GM18505 (cell line): Measurements from ENCODE around the gene NDUFV2.
A peak's percentile ranks its signal among the peaks of the same experiment; 100 is the strongest.

Experiments used
- ATAC-seq: cut with Tn5 transposase; IDR thresholded peaks from one replicate; pipeline ENCODE4 v1.9.1; 2021; ENCODE audit not compliant: unreplicated experiment
- POLR2A ChIP-seq: IDR thresholded peaks from 4 replicates; pipeline ENCODE4 v1.6.1; 2011; ENCODE audit warnings: borderline replicate concordance; ENCODE audit not compliant: insufficient read depth, insufficient read length; ENCODE audit errors: extremely low read depth

NDUFV2 gene

DNA sequence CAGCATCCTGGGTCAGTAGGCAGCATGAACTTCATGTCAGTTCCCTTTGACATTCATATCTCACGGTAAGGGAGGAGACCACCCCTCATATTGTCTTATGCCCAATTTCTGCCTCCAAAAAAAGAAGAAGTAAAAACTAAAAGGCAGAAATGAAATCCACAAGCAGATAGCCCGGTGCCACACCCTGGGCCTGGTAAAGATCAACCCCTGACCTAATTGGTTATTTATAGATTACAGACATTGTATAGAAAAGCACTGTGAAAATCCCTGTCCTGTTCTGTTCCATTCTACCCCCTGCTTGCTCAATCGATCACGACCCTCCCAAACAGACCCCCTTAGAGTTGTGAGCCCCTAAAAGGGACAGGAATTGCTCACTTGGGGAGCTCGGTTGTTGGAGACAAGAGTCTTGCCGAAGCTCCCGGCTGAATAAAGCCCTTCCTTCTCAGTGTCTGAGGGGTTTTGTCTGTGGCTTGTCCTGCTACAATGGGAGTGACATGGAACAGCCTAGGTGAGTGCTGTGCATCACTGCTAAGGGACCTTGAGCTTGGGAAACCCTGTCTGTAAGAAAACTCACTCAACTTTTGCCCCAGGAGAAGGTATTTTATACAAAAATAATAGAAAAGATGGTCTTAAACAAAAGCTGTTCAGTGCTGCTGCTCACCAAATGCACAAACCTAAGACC, 11.1 kb downstream of the NDUFV2 start:
- peak; percentile 23 for TF ChIP-seq POLR2A
- no peak for ATAC-seq

DNA sequence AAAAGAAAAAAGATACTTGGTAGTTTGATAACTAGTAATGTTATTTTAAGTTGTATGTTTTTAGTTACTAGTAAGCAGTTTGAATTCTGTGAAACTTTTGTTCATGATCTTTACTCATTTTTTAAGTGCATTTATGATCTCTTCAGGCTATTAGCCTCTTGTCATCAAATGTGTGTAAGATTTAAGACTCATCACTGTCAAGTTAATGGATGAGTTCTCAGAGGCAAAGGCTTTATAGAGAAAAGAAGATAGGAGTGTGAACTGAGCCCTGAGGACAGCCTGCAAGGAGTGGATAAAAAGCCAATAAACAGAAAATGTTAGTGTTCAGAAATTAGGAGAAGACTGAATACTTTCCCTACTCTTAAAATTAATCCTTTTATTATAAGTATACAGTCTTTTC, 13.5 kb downstream of the NDUFV2 start:
- no peak for TF ChIP-seq POLR2A
- no peak for ATAC-seq

DNA sequence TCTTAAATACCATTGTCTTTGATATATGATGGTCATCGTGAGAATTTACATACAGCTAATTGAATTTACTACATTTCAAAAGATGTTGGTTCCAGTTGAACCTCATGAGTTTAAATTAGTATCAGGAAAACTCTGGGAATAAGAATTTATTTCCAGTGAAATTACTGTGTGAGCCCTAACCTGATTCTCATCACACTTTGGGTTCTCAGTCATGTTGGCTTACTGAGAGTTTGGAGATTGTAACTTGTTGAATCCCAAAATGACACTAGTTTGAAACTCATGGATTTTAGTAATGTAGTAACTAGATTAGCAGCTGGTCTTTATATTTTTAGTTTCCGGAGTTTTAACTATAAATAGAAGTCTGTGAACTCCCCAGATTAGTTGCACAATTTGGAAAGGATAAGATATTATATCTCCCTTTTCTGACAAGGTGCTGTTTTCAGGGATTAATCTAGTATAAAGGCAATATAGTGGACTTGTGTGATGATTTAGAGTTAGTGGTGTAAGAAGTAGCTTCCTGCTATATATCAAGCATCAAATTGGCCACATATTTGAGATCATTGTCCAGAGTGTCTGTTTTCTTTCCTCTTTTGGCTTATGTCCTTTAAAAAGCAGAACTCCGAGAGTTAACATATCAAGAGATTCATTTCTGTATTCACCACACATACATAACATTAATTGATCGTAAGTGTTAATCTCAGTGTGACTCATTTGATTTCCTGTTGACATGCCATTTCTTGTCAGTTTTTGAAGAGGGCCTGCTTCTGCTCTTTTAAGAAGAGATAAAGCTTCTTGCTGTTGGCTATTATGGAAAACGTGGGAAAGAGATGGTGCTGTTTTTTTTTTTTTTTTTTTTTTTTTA, 15.7 kb downstream of the NDUFV2 start:
- ATAC-seq, result no peak
- no peak for TF ChIP-seq POLR2A

DNA sequence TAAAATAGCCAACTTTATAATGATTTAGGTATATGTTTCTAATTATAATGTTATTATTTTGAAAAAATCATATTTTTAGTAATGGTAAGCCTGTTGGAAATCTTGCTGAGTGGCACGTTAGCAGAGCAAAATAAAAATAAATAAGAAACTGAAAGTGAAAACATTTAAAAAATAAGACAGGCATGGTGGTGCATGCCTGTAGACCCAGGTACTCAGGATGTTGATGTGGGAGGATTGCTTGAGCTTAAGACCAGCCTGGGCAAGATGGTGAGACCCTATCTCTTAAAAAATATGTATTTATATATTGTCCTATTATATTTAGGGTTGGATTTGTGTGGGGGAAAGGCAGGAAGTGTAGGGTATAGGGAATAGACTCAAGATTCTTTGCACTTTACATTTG, 18.3 kb downstream of the NDUFV2 start:
- no peak for ATAC-seq
- no peak for TF ChIP-seq POLR2A

DNA sequence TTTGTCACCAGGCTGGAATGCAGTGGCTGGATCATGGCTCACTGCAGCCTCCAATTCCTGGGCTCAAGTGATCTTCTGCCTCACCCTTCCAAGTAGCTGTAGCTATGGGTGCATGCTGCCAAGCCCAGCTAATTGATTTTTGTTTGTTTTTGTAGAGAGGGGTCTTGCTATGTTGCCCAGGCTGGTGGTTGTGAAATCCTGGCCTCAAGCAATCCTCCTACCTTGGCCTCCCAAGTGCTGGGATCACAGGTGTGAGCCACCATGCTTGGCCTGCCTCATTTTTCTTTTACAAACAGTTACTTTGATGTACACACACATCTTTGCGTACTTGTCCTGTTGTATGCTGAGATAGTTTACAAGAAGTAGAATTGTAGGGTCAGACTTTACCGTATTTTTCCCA, 21.0 kb downstream of the NDUFV2 start:
- ATAC-seq, result no peak
- no peak for TF ChIP-seq POLR2A

DNA sequence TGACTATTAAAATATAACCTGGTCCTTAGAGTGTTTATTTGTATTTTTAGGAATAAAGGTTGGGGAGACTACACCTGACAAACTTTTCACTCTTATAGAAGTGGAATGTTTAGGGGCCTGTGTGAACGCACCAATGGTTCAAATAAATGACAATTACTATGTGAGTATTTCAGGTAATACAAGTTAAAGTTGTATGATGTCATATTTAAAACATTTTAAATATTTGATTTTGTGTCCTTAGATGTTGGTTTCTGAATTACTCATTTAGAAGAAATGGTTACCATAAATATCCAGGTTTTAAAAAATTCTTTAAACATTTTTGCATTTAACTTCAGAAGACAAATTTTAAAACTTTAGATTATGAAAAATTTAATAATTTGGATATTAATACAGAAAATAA, 22.3 kb downstream of the NDUFV2 start:
- TF ChIP-seq POLR2A, result no peak
- no peak for ATAC-seq

DNA sequence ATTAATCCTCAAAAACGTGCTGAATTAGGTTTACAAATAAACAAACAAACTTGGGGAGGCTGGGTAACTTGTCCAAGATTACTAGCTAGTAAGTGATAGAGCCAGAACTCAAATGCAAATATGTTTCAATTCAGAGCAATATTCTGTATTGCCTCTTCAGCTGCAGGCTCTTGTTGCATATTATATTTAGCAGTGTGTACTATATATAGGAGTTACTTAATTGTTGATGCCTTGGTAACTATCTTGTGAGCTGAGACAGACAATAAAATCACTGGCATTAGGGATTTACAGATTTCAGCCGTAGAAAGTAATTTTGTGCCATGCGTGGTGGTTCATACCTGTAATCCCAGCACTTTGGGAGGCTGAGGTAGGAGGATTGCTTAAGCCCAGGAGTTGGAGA, 23.8 kb downstream of the NDUFV2 start:
- no peak for TF ChIP-seq POLR2A
- ATAC-seq, result no peak

DNA sequence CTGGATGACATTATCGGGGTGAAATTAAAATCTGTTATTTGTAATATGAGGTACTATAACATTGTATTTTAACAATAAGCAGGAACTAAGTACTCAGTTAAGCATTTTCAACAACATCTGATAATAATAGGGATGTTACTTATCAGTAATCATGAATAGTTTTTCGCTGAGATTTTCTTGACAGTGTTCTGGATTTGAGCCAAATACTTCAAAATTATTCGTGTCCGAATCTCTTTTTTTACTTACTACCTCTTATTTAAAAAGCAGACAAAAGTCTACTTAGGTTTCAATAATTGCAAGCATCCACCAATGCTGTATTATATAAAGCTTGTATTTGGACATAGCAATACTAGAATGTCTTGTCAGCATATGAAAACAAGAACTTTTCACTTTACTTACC, 27.7 kb downstream of the NDUFV2 start:
- no peak for ATAC-seq
- TF ChIP-seq POLR2A, result no peak

DNA sequence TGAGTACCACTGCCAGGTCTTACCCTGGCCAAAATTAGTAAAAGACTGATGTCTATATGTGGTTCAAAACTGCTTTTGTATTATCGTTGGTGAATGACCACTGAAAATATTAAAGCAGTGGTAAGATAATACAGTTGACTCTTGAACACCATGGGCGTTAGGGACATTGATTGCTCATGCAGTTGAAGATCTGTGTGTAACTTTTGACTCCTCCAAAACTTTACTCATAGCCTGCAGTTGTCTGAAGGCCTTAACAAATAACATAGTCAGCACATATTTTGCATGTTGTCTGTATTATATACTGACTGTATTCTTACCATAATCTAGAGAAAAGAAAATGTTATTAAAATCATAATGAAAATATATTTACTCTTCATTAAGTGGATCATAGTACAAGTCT, 28.3 kb downstream of the NDUFV2 start:
- ATAC-seq, result no peak
- no peak for TF ChIP-seq POLR2A

DNA sequence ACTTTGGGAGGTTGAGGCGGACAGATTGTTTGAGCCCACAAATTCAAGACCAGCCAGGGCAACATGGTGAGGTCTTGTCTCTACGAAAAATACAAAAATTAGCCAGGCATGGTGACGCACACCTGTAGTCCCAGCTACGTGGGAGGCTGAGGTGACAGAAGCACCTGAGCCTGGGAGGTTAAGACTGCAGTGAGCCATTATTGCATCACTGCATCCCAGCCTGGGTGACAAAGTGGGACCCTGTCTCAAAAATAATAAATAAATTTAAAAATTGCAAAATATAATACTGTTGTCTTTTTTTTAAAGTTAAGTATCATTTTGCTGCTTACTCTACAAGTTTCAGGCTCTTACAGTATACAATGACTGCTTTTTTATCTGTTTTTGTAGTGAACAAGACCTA, 30.1 kb downstream of the NDUFV2 start:
- ATAC-seq, result no peak
- no peak for TF ChIP-seq POLR2A

DNA sequence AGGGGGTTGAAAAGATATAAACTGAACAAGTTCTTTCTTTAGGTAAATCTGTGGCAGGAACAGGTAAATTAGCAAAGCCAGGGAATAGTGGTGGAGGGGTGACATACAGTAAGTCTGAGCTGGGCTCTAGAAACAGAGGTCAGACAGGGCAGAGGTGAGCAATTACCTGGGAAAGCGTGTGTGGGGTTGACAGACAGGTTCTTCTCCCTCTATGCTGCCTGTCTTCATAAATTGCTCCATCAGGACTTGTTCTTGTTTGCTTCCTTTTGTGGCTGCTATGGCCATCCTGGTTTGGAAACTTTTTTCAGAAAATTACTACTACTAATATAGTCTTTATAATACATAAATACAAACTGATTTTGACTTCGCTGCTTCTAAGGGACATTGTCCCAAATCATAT, 30.7 kb downstream of the NDUFV2 start:
- ATAC-seq, result no peak
- no peak for TF ChIP-seq POLR2A

DNA sequence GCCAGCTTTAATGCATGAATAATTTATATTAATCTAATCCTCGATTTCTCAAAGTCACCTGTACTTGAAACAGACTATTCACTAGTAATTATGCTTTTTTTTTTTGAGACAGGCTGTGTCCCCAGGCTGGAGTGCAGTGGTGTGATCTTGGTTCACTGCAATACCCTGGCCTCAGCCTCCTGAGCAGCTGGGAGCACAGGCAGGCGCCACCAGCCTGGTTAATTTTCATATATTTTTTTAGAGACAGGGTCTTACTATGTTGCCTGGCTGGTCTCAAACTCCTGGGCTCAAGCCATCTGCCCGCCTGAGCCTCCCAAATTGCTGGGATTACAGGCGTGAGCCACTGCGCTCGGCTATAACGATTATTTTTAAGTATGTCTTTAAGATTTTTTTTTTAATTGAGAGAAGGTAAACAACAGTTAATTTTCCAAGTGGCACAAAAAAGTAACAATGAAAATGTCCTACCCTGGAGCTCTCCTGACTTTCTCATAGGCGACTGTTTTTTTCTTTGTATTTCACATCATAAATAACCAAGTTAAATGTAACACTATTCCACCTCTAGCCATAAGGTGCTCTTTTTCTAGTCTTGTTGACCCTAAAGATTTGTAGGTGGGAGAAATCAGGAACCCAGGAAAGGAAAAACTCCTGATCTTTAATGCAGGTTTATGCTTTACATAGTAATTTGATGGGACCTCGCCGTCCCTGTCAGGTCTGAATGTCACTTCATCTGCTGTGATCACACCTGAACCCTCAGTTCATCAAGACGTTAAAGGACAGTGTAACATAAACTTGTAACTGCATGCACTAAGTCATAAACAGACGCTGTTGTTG, 32.8 kb downstream of the NDUFV2 start:
- no peak for ATAC-seq
- TF ChIP-seq POLR2A, result no peak

DNA sequence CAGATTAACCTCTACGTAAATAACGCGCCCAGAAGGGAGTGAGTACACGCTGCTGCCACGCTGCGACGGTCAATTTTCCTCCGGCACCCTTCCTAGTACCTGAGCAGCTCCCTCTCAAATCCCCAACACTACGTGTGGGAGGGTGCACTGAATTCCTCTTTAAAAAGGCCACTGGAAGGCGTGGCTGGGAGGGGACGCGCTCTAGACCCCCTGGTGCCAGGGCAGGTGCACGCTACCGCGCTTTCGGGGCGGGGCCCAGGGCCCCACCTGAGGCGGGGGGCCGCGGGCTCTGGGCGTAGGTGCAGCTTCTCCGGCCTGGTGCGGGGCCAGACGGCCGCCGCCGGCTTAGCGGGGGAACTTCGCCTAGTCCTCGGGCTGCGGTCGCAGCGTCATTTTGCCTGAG, 33.4 kb downstream of the NDUFV2 start:
- peak; percentile 38 for TF ChIP-seq POLR2A
- ATAC-seq, result peak; percentile 22

DNA sequence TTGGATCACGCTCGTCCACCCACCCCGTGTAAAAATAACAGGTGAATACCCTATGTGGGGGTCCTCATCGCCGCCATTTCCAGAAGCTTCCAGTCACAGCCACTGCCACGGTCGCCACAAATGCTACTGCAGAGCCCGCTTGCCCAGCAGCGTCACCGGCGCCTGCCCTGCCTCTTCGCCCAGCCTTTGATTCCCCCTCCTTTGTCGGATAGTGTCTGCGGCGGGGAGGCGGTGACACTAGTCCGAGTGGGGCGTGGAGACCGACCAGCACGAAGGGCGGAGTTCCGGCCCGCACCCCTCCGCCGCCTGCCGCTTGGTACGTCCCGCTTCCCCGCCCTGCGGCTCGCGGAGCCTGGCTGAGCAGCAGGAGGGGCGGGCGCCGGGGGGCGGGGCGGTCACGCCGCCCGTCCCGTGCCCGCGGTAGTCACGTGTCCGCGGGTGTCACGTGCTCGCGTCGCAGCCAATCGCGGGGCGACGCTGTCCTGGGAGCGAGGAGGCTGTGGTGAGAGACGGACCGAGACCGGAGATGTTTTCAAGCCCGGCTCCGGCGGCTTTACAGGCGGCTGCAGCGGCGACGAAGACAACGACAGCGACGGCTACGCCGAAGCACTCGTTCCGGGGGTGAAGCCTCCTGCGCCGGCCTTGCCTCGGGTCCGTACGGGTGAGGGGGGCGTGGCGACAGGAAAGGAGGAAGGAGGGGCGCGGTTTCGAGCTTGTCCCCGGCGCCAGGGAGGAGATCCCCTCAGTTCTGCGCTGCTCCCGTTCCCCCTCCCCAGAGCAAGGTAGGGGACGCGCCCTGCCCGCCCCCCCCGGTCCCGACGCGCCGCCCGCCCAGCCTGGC, 34.0 kb downstream of the NDUFV2 start, which contains the start of gene ANKRD12:
Gene ANKRD12 (plus strand): TSS at position 467 of the 841 bp plus-strand sequence. CDS start 45,652 bp downstream, outside the sequence.
- ATAC-seq, result peak; percentile 63
- TF ChIP-seq POLR2A, result peak; percentile 67
